DMS79 treated with DMSO at 0.1 percent for 48 hours (cell line): Measurements from ENCODE around the gene PKN2.
"Not testable (repeated sequence)": the region's sequence is repeated elsewhere in the genome, so short reads cannot be mapped to it uniquely, and the experiment has no call there.

Experiments
- DNase-seq: peaks from one replicate; lab custom pipeline; 2025; lab: John Stamatoyannopoulos, UW

PKN2 gene

GRCh38 chr1:88791192-88791591 lies 107.1 kb downstream of the PKN2 start:
- no peak for DNase-seq

- no peak for DNase-seq
Measured at GRCh38 chr1:88799491-88799890, 115.4 kb downstream of the PKN2 start.

- DNase-seq, result no peak
Measured at GRCh38 chr1:88800382-88801051, 116.4 kb downstream of the PKN2 start.

- no peak for DNase-seq
Measured at GRCh38 chr1:88801575-88802208, 117.6 kb downstream of the PKN2 start.

- no peak for DNase-seq
Measured at GRCh38 chr1:88802404-88802803, 118.3 kb downstream of the PKN2 start.

- DNase-seq, result no peak
Measured at GRCh38 chr1:88802950-88803349, 118.9 kb downstream of the PKN2 start.

- DNase-seq, result no peak
Measured at GRCh38 chr1:88803444-88803843, 119.4 kb downstream of the PKN2 start.

DNA sequence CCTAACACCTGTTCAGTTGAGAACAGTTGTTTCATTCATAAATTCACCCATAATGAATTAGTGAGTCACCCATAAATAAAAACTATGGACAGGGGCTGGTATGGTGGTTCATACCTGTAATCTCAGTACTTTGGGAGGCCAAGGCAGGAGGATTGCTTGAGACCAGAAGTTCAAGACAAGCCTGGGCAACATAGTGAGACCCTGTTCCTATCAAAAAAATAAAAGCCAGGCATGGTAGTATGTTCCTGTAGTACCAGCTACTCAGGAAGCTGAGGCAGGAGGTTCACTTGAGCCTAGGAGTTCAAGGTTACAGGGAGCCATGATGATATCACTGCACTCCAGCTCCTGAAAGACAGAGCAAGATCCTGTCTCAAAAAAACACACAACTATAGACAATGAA lies 128.3 kb downstream of the PKN2 start:
- no peak for DNase-seq

GRCh38 chr1:88813471-88813870 lies 129.4 kb downstream of the PKN2 start:
- no peak for DNase-seq

DNA sequence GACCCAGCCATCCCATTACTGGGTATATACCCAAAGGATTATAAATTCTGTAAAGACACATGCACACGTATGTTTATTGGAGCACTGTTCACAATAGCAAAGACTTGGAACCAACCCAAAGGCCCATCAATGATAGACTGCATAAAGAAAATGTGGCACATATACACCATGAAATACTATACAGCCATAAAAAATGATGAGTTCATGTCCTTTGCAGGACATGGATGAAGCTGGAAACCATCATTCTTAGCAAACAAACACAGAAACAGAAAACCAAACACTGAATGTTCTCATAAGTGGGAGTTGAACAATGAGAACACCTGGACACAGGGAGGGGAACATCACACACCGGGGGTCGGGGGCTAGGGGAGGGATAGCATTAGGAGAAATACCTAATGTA lies 135.6 kb downstream of the PKN2 start:
- not testable (repeated sequence) for DNase-seq

GRCh38 chr1:88825721-88826120 lies 141.6 kb downstream of the PKN2 start:
- DNase-seq, result no peak

- no peak for DNase-seq
Measured at GRCh38 chr1:88847643-88848042, 163.6 kb downstream of the PKN2 start.

GRCh38 chr1:88851303-88852063 lies 167.4 kb downstream of the PKN2 start:
- DNase-seq, result no peak

- DNase-seq, result no peak
Measured at GRCh38 chr1:88867743-88868521, 183.9 kb downstream of the PKN2 start.

GRCh38 chr1:88869644-88870043 lies 185.6 kb downstream of the PKN2 start:
- not testable (repeated sequence) for DNase-seq

- no peak for DNase-seq
Measured at GRCh38 chr1:88873737-88874349, 189.8 kb downstream of the PKN2 start.

DNA sequence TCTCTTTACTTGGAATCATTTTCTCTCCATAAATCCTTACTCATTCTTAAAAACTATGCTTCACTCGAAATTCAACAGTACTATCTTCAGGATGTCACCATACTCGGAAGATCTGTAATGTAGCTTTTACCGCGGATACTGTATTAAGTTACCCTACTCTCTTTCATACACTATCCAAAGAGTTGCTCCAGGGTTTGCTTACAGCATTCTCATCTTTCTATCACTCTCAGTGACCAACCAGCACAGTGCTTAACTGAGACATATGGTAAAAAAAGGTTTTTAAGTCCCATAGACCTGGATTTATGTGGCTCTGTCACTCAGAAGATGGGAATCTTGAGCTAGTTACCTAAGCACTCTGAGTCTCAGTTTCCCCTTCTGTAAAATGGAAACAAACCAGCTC lies 191.5 kb downstream of the PKN2 start:
- no peak for DNase-seq

- no peak for DNase-seq
Measured at GRCh38 chr1:88876573-88877365, 192.7 kb downstream of the PKN2 start.

DNA sequence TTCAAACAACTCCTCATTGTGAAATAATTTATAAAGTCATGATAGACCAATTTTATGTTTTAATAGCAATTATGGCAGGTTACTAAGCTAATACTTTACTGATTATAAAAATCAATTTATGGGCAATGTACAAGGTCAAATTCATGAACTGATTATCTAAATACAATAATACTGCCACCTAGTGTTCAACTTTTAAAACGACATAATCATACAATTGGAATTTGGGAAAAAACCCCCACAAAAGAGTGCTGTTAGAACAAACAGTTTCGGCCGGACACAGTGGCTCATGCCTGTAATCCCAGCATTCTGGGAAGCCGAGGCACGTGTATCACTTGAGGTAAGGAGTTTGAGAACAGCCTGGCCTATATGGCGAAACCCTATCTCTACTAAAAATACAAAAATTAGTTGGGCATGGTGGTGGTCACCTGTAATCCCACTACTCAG lies 193.3 kb downstream of the PKN2 start:
- peak; percentile 10 for DNase-seq

GRCh38 chr1:88877911-88878310 lies 193.8 kb downstream of the PKN2 start:
- no peak for DNase-seq

DNA sequence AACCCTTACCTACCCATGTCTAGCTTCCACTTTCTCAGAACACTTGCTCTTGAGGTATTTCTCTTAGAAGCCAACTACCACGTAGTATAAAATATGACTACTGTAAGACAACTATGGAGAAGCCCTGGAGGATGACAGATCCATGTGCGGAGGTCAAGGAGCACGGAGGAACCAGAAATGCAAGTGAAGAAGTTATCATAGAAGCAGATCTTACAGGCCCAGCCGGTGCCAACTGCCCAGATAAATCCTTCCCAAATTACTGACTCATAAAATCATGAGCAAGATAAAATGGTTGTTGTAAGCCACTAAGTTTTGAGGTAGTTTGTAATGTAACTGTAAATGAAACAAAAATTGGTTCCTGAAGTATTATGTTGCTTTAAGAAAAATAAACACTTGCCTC lies 194.7 kb downstream of the PKN2 start:
- DNase-seq, result no peak
